Activated CD4-positive, alpha-beta T cell treated with anti-CD3 and anti-CD28 coated beads for 4 hours (primary cell): Measurements from ENCODE around the gene HOMEZ.
A peak's percentile ranks its signal among the peaks of the same experiment; 100 is the strongest.
"Not testable (repeated sequence)": the region's sequence is repeated elsewhere in the genome, so short reads cannot be mapped to it uniquely, and the experiment has no call there.

Experiments
- DNase-seq, 2 donors: peaks; one replicate each; pipeline ENCODE4 v3.0.0-alpha.2; 2020

HOMEZ gene

GRCh38 chr14:23286020-23286901, at the start of gene HOMEZ:
TSS of gene HOMEZ (minus strand) at chr14:23286132. CDS start at chr14:23285952, 180 bp downstream.
- peak; percentile 97 to 98 for DNase-seq

- DNase-seq, result no peak
Measured at GRCh38 chr14:23335623-23336022, 49.7 kb upstream of the HOMEZ start.

GRCh38 chr14:23327947-23328744, 42.2 kb upstream of the HOMEZ start:
- peak; percentile 62 to 69 for DNase-seq

- DNase-seq, result no peak
Measured at GRCh38 chr14:23326491-23327332, 40.8 kb upstream of the HOMEZ start.

GRCh38 chr14:23325746-23326145, 39.8 kb upstream of the HOMEZ start:
- DNase-seq, result not testable (repeated sequence)

GRCh38 chr14:23324993-23325392, 39.1 kb upstream of the HOMEZ start:
- no peak for DNase-seq

- DNase-seq, result no peak
Measured at GRCh38 chr14:23324455-23324846, 38.5 kb upstream of the HOMEZ start.

- no peak for DNase-seq
Measured at GRCh38 chr14:23323838-23324454, 38.0 kb upstream of the HOMEZ start.

GRCh38 chr14:23322568-23323517, 36.9 kb upstream of the HOMEZ start:
- DNase-seq, result no peak

- DNase-seq, result peak; percentile 39 to 56
Measured at GRCh38 chr14:23321572-23322547, 35.9 kb upstream of the HOMEZ start.

GRCh38 chr14:23320584-23321571, 34.9 kb upstream of the HOMEZ start, which contains the start of gene PABPN1:
TSS of gene PABPN1 (plus strand) at chr14:23321457. CDS start at chr14:23321470, 13 bp downstream.
- DNase-seq, result peak; percentile 95 to 97

GRCh38 chr14:23319746-23320583, 34.0 kb upstream of the HOMEZ start:
- DNase-seq, result no peak

- DNase-seq, result no peak
Measured at GRCh38 chr14:23316300-23316699, 30.4 kb upstream of the HOMEZ start.

GRCh38 chr14:23310546-23310945, 24.6 kb upstream of the HOMEZ start:
- DNase-seq, result no peak

GRCh38 chr14:23308721-23309445, 23.0 kb upstream of the HOMEZ start:
- DNase-seq, result no peak

GRCh38 chr14:23307687-23308644, 22.0 kb upstream of the HOMEZ start:
- DNase-seq, result no peak
